HG03378 (cell line): ENCODE data around the gene NR1H3.

ENCODE experiments used
- ATAC-seq: cut with Tn5 transposase; IDR thresholded peaks from one replicate; pipeline ENCODE4 v1.9.1; 2021; ENCODE audit warnings: mild to moderate bottlenecking, moderate library complexity; ENCODE audit not compliant: unreplicated experiment

NR1H3 gene

DNA sequence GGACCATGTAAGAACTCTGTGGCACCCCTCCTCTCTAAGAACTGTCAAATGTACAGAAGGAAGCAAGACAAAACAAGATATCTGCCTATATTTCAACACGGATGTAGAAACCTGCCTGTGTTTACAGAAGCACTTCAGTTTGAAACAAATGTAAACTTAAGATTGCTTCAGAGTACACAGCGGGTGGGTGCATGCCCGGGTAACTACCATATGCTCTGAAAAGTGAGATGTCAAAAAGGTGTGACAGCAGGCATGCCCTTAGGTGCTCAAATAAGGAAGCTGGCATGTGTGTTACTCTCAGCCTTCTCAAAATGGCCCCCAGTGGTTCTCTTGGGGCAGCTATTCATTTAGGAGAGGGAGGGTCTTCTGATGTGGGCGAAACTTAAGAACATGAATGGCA, 14.3 kb upstream of the NR1H3 start:
- no peak for ATAC-seq

GRCh38 chr11:47244448-47245350, 13.1 kb upstream of the NR1H3 start:
- ATAC-seq, result no peak

DNA sequence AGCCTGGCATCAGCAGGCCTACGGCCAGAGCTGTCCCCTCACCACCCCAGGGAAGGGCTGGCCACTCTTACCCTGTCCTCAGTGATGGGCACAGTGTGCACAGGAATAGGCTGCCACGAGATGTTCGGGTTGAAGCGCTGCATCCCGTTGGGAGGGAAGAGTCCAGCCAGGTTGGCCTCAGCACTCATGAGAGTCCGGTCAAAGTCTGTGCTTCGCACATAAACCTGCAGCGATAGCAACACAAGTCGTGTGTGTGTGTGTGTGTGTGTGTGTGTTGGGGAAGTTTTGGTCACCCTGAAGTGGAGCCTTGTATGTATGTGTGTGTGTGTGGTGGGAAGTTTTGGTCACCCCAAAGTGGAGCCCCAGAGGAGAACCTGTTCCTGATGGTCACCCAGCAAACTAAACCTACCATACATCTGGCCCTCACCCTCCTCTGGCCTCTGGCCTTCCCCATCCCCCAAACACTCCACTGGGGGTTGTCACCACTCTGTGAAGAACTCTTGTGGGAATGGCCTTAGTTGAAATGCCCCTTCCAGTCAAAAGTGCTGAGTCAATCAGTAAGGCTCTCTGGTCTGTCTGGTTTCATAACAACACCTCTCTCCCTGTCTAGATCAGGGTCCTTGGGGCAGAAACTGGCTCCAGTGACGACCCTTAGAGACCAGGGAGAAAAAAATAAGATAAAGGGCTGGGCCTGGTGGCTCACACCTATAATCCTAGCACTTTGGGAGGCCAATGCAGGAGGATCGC, 12.0 kb upstream of the NR1H3 start:
- no peak for ATAC-seq

GRCh38 chr11:47247502-47247901, 10.3 kb upstream of the NR1H3 start:
- no peak for ATAC-seq

DNA sequence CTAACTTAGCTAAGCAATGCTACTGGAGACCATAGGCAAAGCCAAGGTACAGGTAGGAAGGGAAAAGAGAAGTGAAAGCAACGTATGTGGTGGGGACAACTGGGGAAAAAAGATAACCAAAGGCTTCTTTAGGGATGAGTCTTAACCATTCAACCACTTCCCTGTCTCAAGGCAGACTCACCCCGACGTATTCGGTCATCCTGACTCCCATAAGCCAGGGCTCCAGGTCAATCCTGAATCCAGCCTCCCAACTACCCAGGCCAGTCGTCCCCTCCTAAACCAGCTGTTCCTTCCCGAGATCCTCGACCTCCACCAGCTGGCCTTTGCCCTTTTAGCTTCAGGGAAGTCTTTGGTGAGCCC, 9.5 kb upstream of the NR1H3 start:
- ATAC-seq, result peak; percentile 25

DNA sequence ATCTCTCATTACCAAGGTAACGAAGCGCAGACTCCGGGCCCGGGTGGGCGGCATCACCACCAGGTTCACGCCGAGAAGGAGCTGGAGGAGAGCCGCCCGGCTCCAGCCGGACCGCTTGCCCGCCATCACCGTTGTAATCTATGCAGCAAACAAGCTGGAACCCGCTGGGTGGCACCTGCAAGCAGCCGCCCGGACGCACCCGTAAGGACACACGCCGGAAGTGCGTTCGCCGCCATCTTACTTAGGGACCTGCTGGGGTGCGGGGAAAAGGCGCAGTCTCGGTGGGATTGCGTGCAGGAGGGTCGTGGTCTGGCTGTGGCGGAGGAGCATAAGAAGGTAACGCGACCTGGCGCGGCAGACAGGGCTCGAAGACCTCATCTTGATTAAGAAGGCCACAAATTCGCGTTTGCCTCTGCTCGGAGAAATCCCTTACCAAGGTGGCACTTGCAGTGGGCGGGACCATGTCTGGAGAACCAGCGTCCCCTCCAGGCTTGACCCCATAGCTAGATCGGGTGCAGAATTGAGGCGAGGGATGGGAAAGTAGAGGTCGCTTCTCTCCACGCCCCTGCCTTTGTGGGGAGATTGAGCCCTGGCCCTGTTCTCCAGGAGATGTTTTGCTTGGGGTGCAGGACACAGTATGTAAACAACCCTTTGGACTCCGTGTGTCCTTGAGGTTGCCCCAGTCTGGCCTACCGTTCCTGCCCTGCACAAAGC, 9.0 kb upstream of the NR1H3 start, which contains the start of gene ACP2:
TSS of gene ACP2 (minus strand) at position 151 of the 714 bp plus-strand sequence. CDS start at position 126, 25 bp downstream.
- ATAC-seq, result peak; percentile 85

DNA sequence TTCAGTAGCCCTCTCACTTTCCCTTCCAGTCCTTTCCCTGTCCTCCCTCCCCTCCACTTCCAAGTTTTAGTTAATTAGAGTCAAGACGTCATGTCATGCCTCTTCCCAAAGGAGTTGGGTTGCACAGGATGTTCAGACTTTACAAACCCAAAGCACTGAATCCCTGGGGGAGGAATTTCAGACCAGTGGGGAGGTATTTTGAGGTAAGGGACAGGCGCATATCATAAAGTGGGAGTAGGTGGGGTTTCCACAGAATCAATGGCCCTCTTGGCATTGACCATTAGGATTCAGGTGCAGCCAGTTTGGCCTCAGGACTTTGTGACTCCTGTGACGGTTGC, 8.4 kb upstream of the NR1H3 start:
- no peak for ATAC-seq

- ATAC-seq, result no peak
Measured at GRCh38 chr11:47251751-47252150, 6.0 kb upstream of the NR1H3 start.

GRCh38 chr11:47253660-47254059, 4.1 kb upstream of the NR1H3 start:
- no peak for ATAC-seq

DNA sequence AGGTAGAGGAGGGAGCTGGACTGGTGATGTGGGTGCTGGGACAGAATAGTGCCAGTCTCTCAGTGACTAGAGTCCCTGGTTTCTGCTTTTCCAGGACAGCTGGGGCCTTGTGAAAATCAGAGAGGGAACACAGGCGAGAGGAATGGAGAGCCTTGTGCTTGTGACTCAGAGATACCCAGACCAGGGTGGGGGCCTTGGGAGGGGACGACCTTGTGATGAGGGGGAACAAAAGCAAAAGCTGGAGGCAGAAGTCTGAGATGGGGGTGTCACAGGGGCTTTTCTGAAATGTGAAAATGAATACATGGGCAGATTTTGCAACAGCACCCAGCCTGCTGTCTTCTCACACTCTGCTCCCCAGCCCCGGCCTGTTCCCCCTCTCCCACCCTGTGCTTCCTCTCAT, 3.4 kb upstream of the NR1H3 start:
- ATAC-seq, result no peak

GRCh38 chr11:47256374-47256773, 1.4 kb upstream of the NR1H3 start:
- ATAC-seq, result no peak

- no peak for ATAC-seq
Measured at GRCh38 chr11:47257177-47257516, 649 bp upstream of the NR1H3 start.

DNA sequence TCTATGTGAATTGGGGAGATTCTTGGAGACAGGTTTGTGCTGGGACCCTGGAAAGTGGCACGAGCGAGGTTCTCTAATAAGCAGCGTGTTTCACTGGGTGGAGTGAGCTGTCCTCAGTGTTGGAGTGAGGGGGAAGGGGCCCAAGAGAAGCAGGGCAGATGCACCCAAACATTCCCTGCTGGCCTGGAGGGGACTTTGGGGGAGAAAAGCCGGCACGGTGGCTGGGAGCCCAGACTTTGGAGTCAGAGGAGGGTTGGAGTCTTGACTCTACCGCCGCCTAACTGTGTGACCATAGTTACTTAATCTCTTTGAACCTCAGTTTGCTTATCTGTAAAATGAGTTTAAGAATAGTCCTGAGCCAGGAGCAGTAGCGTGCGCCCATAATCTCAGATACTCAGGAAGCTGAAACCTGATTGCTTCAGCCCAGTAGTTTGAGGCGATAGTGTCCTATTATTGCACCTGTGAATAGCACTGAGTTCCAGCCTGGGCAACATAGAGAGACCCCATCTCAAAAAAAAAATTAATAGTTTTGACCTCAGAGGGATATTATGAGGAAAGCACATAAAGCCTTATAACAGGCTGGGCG, 614 bp downstream of the NR1H3 start:
- no peak for ATAC-seq

DNA sequence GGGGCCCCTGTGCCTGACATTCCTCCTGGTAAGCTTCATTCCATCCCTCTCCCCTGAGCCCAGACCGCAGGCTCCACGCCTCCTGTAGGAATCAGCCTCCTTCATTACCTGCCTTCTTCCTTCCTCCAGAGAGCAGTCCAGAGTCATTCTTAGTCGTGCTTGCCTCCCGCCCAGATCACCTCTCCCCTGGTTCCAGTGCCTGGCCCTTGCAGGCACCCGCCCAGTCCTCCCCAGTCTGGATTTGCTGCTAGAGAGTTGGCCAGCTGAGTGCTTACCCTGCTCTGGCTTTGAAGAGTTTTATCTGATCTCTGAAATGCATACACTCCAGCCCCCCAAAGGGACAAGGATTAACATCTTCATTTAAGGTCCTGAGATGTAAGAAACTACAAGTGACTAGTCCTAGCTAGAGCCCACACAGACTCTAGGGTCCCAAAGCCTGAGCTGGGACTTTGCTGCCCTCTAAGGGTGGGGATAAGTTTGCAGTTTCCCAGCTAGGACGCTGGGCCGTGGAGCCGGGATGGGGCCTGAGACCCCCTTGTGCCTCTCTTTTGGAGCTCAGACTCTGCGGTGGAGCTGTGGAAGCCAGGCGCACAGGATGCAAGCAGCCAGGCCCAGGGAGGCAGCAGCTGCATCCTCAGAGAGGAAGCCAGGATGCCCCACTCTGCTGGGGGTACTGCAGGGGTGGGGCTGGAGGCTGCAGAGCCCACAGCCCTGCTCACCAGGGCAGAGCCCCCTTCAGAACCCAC, 1.6 kb downstream of the NR1H3 start:
- ATAC-seq, result no peak

GRCh38 chr11:47260366-47260765, 2.6 kb downstream of the NR1H3 start:
- ATAC-seq, result no peak

- ATAC-seq, result no peak
Measured at GRCh38 chr11:47261291-47261800, 3.5 kb downstream of the NR1H3 start.

DNA sequence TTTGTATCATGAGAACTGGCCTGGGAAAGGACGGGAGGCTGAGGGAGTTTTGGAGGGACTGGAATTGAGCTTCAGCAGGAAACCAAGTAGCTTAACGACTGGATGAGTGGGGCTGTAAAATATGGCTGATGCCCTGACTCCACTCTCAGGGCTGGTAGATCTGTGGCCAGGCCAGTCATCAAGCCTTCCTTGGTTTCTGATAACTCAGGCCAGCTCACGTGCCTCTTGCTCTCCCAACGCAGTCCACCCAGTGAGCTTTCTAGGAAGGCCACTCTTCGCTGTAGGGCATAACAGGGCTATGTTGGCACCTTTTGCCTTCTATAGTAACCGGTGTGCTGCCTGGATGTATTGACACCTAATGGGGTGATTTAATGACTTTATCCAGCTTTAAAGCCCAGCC, 6.3 kb downstream of the NR1H3 start:
- ATAC-seq, result no peak

- no peak for ATAC-seq
Measured at GRCh38 chr11:47264521-47264920, 6.7 kb downstream of the NR1H3 start.

- no peak for ATAC-seq
Measured at GRCh38 chr11:47267876-47268275, 10.1 kb downstream of the NR1H3 start.

DNA sequence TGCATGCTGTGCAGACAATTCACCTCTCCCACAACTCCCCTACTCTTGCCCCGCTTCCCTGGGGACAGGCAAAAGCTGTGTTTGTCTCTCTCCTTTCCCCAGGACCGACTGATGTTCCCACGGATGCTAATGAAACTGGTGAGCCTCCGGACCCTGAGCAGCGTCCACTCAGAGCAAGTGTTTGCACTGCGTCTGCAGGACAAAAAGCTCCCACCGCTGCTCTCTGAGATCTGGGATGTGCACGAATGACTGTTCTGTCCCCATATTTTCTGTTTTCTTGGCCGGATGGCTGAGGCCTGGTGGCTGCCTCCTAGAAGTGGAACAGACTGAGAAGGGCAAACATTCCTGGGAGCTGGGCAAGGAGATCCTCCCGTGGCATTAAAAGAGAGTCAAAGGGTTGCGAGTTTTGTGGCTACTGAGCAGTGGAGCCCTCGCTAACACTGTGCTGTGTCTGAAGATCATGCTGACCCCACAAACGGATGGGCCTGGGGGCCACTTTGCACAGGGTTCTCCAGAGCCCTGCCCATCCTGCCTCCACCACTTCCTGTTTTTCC, 10.7 kb downstream of the NR1H3 start:
- no peak for ATAC-seq
